GM12878 (cell line): ENCODE measurements around the gene DPM2. TPM values are rescaled to one million over a fixed set of nuclear protein-coding genes. Genes with fewer than 3 reads are reported as not detected.

Experiments
- ATAC-seq: fragments of 200-7000 bp; cut with Tn5 transposase; 3 replicates; pipeline ENCODE4 v1.9.1; 2020; ENCODE audit warnings: mild to moderate bottlenecking, moderate library complexity
- BruUV-seq: library from RNA; stranded (reverse); fragments of 400-500 nt; replicated peaks from 2 replicates; lab custom pipeline; 2021; lab: Mats Ljungman, UMichigan
- CTCF ChIA-PET: fragments of 300-600 bp; sonication (Branson Sonifier 250); formaldehyde crosslinking; extraction: SDS; loops from one replicate; lab custom pipeline; 2021; ENCODE audit warnings: inconsistent platforms; lab: Yijun Ruan, JAX
- POLR2A ChIA-PET: fragments of 350-600 bp; formaldehyde crosslinking; extraction: SDS; loops from one replicate; lab custom pipeline; 2021; ENCODE audit warnings: inconsistent platforms; lab: Charles Lee
- RAD21 ChIA-PET: fragments of 300-600 bp; sonication (Branson Sonifier 250); formaldehyde crosslinking; loops from one replicate; lab custom pipeline; 2023; ENCODE audit warnings: antibody characterized with exemption; ENCODE audit not compliant: unreplicated experiment; lab: Charles Lee
- SMC1A ChIA-PET: fragments of 300-600 bp; sonication (Branson Sonifier 250); formaldehyde crosslinking; loops from one replicate; lab custom pipeline; 2023; ENCODE audit not compliant: unreplicated experiment, uncharacterized antibody; lab: Charles Lee
- DNase-seq: peaks from one replicate; pipeline ENCODE4 v3.0.0-alpha.2; 2011; ENCODE audit warnings: low read depth, low spot score
- FAIRE-seq: peaks from 3 replicates; lab custom pipeline; 2011; peaks lifted over from hg19 to GRCh38; lab: Jason Lieb, UNC
- H2AFZ ChIP-seq: 2 replicates; pipeline ENCODE4 v1.6.0; 2011; ENCODE audit warnings: low read depth, low read length, control low read depth; ENCODE audit not compliant: control insufficient read depth
- H3K27ac ChIP-seq: 2 replicates; pipeline ENCODE4 v1.5.1; 2011; ENCODE audit warnings: control low read depth; ENCODE audit not compliant: control insufficient read depth, insufficient read depth
- H3K27me3 ChIP-seq, 2 experiments: replicated peaks in 1 of 2; 2 replicates each; pipeline versions ENCODE4 v1.6.0 to v1.6.1; 2011; ENCODE audit warnings: low read length in 1 of 2; ENCODE audit not compliant: control insufficient read depth in 2 of 2, insufficient read depth in 2 of 2
- H3K36me3 ChIP-seq, 2 experiments: 2 replicates each; pipeline ENCODE4 v1.5.1; 2011; ENCODE audit warnings: low read length in 1 of 2; ENCODE audit not compliant: control insufficient read depth in 2 of 2, insufficient read depth in 2 of 2
- H3K4me1 ChIP-seq: 2 replicates; pipeline ENCODE4 v1.6.1; 2011; ENCODE audit warnings: mild to moderate bottlenecking, low read length, moderate library complexity, mixed read lengths; ENCODE audit not compliant: control insufficient read depth, insufficient read depth
- H3K4me2 ChIP-seq: 2 replicates; pipeline ENCODE4 v1.6.0; 2011; ENCODE audit warnings: control low read depth; ENCODE audit not compliant: control insufficient read depth, insufficient read depth
- H3K4me3 ChIP-seq: fragments of 200-600 bp; sonication (generic); 2 replicates; pipeline ENCODE4 v1.5.1; 2016
- H3K79me2 ChIP-seq: 2 replicates; pipeline ENCODE4 v1.6.0; 2011; ENCODE audit warnings: low read length; ENCODE audit not compliant: control insufficient read depth, insufficient read depth
- H3K9ac ChIP-seq: 2 replicates; pipeline ENCODE4 v1.8.0; 2011; ENCODE audit warnings: low read length, control low read depth, mixed read lengths; ENCODE audit not compliant: control insufficient read depth, insufficient read depth
- H3K9me3 ChIP-seq: replicated peaks from 3 replicates; pipeline ENCODE4 v1.5.1; 2011; ENCODE audit warnings: mild to moderate bottlenecking, low read length; ENCODE audit not compliant: control insufficient read depth, insufficient read depth
- H4K20me1 ChIP-seq: 2 replicates; pipeline ENCODE4 v1.6.0; 2011; ENCODE audit not compliant: control insufficient read depth, insufficient read depth
- HDAC6 ChIP-seq: fragments of 200-600 bp; sonication (generic); IDR thresholded peaks from one replicate; pipeline ENCODE4 v1.8.0; 2017; ENCODE audit warnings: antibody characterized with exemption; ENCODE audit not compliant: unreplicated experiment
- NBN ChIP-seq: fragments of 450-650 bp; IDR thresholded peaks from 2 replicates; pipeline ENCODE4 v1.6.1; 2016
- NR2F1 ChIP-seq: fragments of 450-650 bp; conservative IDR thresholded peaks from 2 replicates; pipeline ENCODE4 v1.6.1; 2017; ENCODE audit warnings: mild to moderate bottlenecking
- SIN3A ChIP-seq: IDR thresholded peaks from 2 replicates; pipeline ENCODE4 v1.6.1; 2012; ENCODE audit warnings: low read depth, low read length, improper control_type of control experiment
- ZNF24 ChIP-seq: fragments of 450-650 bp; IDR thresholded peaks from 2 replicates; pipeline ENCODE4 v1.6.1; 2017; ENCODE audit warnings: antibody characterized with exemption, mild to moderate bottlenecking
- WGBS: methylation state at CpG from one replicate; pipeline ENCODE4 v1.1.6; 2016; ENCODE audit warnings: low lambda C conversion rate; ENCODE audit not compliant: insufficient replicate concordance, insufficient coverage; ENCODE audit errors: missing lambda C conversion rate; 5-methylcytosine and 5-hydroxymethylcytosine counted together
- in situ Hi-C: fragments of 300-500 bp; cut with MboI; formaldehyde crosslinking; loops from 9 replicates; pipeline ENCODE4 v1.14.3; 2018; ENCODE audit warnings: mixed read lengths
- intact Hi-C: fragments of 100-400 bp; cut with micrococcal nuclease; formaldehyde crosslinking; loops from one replicate; pipeline ENCODE4 v1.14.2; 2022; ENCODE audit not compliant: unreplicated experiment
- polyA plus RNA-seq, 11 experiments: library from polyadenylated mRNA; depleted of rRNA in 4 of 11; unstranded in 6 of 11; stranded (reverse) in 5 of 11; fragments of >200 nt; fragmentation: Nextera tagmentation in 4 of 11; fragmentation: Illumina TruSeq in 1 of 11; extraction: Ambion mirVana in 4 of 11; extraction: Trizol in 1 of 11; gene quantifications; 1 replicate in 1 of 11; 2 replicates in 10 of 11; pipeline versions ENCODE4 v1.2.1 to v1.2.3, GENCODE V29; 2011 to 2016; ENCODE audit warnings: inconsistent platforms in 2 of 11, missing spikeins in 2 of 11, low read depth in 1 of 11
- total RNA-seq, 4 experiments: library from RNA; depleted of rRNA in 3 of 4; stranded (reverse); fragments of >200 nt in 3 of 4; fragmentation: Illumina TruSeq in 1 of 4; extraction: Trizol in 1 of 4; gene quantifications; 2 replicates each; pipeline versions ENCODE4 v1.2.1 to v1.2.3, GENCODE V29; 2013 to 2021
- TF ChIP-seq, protein P1 (sequence below): fragments of 450-650 bp; IDR thresholded peaks from 2 replicates; pipeline ENCODE4 v1.6.1; 2016; ENCODE audit warnings: mild to moderate bottlenecking, moderate library complexity, borderline replicate concordance

Gene DPM2
- total and polyA plus RNA-seq, 10 of the 15 experiments (the other 5 are each of a cell fraction or from before 2014, with no cell fraction given) = 22.7 to 77.9 (median 44.7) TPM

DNA sequence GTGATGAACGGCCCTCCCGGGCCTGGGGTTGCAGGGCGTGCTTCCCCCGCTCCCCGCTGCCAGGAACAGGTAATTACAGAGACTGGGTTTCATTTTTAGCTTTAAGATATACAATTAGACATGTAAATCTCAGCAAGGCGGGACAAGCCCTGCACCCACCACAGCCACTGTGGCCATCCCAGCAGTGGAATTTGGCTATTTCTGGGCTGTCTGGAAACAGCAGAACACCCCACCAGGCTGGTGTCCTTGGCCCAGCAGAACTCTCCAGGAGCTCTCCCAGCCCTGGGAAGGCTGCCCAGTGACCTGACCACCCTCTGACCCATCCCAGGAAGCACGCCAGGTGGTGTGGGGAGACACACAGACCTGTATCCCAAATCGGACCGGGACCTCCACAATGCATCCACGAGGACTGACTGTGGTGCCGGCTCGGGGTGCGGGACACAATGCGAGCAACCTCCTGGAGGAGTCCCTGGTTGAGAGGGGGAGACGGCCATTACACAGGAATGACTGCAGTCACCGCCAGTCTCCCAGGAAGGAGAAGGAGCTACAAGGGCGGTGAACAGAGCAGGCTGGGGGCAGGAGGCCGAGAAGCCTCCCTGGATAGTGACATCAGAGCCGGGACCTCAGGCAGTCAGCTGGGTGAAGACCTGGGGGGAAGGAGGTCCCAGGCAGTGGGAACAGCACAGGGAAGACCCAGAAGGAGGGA lies 25.9 kb upstream of the DPM2 start:
- Histone ChIP-seq H3K36me3 (peaks cover 0 to 2% of the 10 kb centered on the region in 2 experiments; a peak in 3 of 4 replicates), H3K27ac (no peak overlapping the region), H3K79me2 (peaks cover 10% of the 10 kb centered on the region), H2AFZ (no peak overlapping the region), H4K20me1 (peaks cover 7% of the 10 kb centered on the region), H3K9ac (no peak overlapping the region), H3K4me2 (no peak overlapping the region), H3K9me3 (no peaks in the 10 kb centered on the region), H3K27me3 (no peaks in the 10 kb centered on the region), H3K4me3 (no peak overlapping the region), H3K4me1 (peaks cover 20% of the 10 kb centered on the region)
- ATAC-seq (no peak), FAIRE-seq (no peak), DNase-seq (no peak)
- ChIA-PET RAD21 (no interaction called here), POLR2A (interaction anchor here (0.6 kb wide), 1 partner anchor 1025 kb away, joined by 6 read pairs; no protein-coding TSS in a partner anchor), CTCF (interaction anchor here (0.6 to 1.1 kb wide), 2 partner anchors 16 to 21 kb away, joined by 3 read pairs; no protein-coding TSS in a partner anchor), SMC1A (no interaction called here)
- in situ Hi-C loops (loop anchor here (10.0 kb wide), 1 partner anchor 71 kb away; no protein-coding TSS in a partner anchor), intact Hi-C loops (no loop called here)
- TF ChIP-seq HDAC6 (no peak), SIN3A (no peak), NR2F1 (no peak), NBN (no peak), ZNF24 (no peak)
- TF ChIP-seq, protein P1, sequence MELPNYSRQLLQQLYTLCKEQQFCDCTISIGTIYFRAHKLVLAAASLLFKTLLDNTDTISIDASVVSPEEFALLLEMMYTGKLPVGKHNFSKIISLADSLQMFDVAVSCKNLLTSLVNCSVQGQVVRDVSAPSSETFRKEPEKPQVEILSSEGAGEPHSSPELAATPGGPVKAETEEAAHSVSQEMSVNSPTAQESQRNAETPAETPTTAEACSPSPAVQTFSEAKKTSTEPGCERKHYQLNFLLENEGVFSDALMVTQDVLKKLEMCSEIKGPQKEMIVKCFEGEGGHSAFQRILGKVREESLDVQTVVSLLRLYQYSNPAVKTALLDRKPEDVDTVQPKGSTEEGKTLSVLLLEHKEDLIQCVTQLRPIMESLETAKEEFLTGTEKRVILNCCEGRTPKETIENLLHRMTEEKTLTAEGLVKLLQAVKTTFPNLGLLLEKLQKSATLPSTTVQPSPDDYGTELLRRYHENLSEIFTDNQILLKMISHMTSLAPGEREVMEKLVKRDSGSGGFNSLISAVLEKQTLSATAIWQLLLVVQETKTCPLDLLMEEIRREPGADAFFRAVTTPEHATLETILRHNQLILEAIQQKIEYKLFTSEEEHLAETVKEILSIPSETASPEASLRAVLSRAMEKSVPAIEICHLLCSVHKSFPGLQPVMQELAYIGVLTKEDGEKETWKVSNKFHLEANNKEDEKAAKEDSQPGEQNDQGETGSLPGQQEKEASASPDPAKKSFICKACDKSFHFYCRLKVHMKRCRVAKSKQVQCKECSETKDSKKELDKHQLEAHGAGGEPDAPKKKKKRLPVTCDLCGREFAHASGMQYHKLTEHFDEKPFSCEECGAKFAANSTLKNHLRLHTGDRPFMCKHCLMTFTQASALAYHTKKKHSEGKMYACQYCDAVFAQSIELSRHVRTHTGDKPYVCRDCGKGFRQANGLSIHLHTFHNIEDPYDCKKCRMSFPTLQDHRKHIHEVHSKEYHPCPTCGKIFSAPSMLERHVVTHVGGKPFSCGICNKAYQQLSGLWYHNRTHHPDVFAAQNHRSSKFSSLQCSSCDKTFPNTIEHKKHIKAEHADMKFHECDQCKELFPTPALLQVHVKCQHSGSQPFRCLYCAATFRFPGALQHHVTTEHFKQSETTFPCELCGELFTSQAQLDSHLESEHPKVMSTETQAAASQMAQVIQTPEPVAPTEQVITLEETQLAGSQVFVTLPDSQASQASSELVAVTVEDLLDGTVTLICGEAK = no peak
- no TSS peak for BruUV-seq
- WGBS = 76% methylated on average over 19 of the region's 19 CpGs
